ENCODE data around the gene PRM2. TPM values are rescaled to one million over a fixed set of nuclear protein-coding genes. Genes with fewer than 3 reads are reported as not detected.

Gene PRM2
- total and polyA plus RNA-seq, 2 donors (not counting 3 experiments of a cell fraction or from before 2014, with no cell fraction given) = not detected

DNA sequence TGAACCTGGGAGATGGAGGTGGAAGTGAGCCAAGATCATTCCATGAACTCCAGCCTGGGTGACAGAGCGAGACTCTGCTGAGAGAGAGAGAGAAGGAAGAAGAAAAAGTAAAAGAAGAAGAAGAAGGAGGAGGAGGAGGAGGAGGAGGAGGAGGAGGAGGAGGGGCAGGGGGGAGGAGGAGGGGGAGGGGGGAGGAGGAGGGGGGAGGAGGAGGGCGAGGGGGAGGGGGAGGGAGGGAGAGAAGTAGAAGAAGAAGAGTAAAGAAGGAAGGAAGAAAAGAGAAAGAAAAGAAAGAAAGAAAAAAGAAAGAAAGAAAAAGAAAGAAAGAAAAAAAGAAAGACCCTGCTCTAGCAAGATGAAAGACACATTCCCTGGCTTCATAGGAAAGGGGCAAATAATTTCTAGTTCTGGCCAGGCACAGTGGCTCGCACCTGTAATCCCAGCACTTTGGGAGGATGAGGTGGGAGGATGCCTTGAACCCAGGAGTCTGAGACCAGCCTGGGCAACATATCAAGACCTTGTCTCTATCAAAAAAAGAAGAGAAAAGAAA lies 43.9 kb downstream of the PRM2 start:
- Histone ChIP-seq H3K27me3 (ENCODE audit: control insufficient read depth in 2 of 2, insufficient read depth in 2 of 2, low read length in 2 of 2) (no peaks in the 10 kb centered on the region), H3K79me2 (ENCODE audit: control insufficient read depth, insufficient read depth, low read length) (no peaks in the 10 kb centered on the region), H3K4me3 (replicated peaks in 1 of 3; ENCODE audit: insufficient read depth in 1 of 3, low read depth in 1 of 3, low read length in 3 of 3) (no peak overlapping the region), H3K9me1 (replicated peaks; ENCODE audit: control insufficient read depth, extremely low read depth, insufficient read depth, low read length) (no peaks in the 10 kb centered on the region), H3K27ac (ENCODE audit: insufficient read depth, low read depth, low read length) (no peak overlapping the region), H4K20me1 (replicated peaks; ENCODE audit: control insufficient read depth, extremely low read depth, insufficient read depth, low read length) (no peaks in the 10 kb centered on the region), H3K9me3 (replicated peaks; ENCODE audit: control insufficient read depth, insufficient read depth, low read length) (no peaks in the 10 kb centered on the region), H3K4me1 (ENCODE audit: control insufficient read depth, extremely low read depth, insufficient read depth, low read length) (no peaks in the 10 kb centered on the region), H3K36me3 (ENCODE audit: control insufficient read depth in 2 of 2, extremely low read depth in 1 of 2, insufficient read depth in 2 of 2, low read length in 2 of 2) (no peaks in the 10 kb centered on the region), H2AFZ (ENCODE audit: low read depth, low read length) (no peak overlapping the region), H3K4me2 (ENCODE audit: insufficient read depth, low read length) (no peak overlapping the region), H3K9ac (replicated peaks; ENCODE audit: extremely low read depth, insufficient read depth, low read length) (no peak overlapping the region)
- POLR2A ChIA-PET = no interaction called here
- CTCF ChIA-PET = no interaction called here
- intact Hi-C loops (cut with micrococcal nuclease) (no loop called here), dilution Hi-C loops (cut with MboI; ENCODE audit: extremely low pct_ligation_motif_present, low sequenced_read_pairs) (no loop called here)
- DNase-seq (ENCODE audit: low read depth, low spot score) (no peak), FAIRE-seq (no peak)
- TF ChIP-seq JUN (IDR thresholded peaks at IDR 0.05; ENCODE audit: borderline replicate concordance, insufficient read depth, insufficient read length, low read depth) (no peak), FOS (IDR thresholded peaks at IDR 0.05; ENCODE audit: borderline replicate concordance, insufficient read depth, low read length) (no peak), EZH2 (IDR thresholded peaks at IDR 0.05; ENCODE audit: borderline replicate concordance, low read depth, low read length, severe bottlenecking) (no peak), GATA2 (IDR thresholded peaks at IDR 0.05; ENCODE audit: insufficient read depth, insufficient read length, low read depth, low read length) (no peak), POLR2A (IDR thresholded peaks at IDR 0.05; ENCODE audit: low read depth, low read length) (no peak), MYC (IDR thresholded peaks at IDR 0.05; ENCODE audit: low read depth, low read length) (no peak), POLR2AphosphoS5 (IDR thresholded peaks at IDR 0.05; ENCODE audit: insufficient read depth, low read depth, low read length) (no peak)
- TF ChIP-seq, protein P1, sequence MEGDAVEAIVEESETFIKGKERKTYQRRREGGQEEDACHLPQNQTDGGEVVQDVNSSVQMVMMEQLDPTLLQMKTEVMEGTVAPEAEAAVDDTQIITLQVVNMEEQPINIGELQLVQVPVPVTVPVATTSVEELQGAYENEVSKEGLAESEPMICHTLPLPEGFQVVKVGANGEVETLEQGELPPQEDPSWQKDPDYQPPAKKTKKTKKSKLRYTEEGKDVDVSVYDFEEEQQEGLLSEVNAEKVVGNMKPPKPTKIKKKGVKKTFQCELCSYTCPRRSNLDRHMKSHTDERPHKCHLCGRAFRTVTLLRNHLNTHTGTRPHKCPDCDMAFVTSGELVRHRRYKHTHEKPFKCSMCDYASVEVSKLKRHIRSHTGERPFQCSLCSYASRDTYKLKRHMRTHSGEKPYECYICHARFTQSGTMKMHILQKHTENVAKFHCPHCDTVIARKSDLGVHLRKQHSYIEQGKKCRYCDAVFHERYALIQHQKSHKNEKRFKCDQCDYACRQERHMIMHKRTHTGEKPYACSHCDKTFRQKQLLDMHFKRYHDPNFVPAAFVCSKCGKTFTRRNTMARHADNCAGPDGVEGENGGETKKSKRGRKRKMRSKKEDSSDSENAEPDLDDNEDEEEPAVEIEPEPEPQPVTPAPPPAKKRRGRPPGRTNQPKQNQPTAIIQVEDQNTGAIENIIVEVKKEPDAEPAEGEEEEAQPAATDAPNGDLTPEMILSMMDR (IDR thresholded peaks at IDR 0.05; ENCODE audit: extremely low read depth in 1 of 2, insufficient read depth in 1 of 2, low read depth in 1 of 2, low read length in 2 of 2) = no peak
- TF ChIP-seq, protein P2, sequence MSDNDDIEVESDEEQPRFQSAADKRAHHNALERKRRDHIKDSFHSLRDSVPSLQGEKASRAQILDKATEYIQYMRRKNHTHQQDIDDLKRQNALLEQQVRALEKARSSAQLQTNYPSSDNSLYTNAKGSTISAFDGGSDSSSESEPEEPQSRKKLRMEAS (IDR thresholded peaks at IDR 0.05; ENCODE audit: insufficient read depth, insufficient read length) = no peak
- no TSS peak for BruUV-seq (replicated peaks)

Measured in endothelial cell of umbilical vein (primary cell).